GM12874 (cell line): ENCODE measurements around the gene OPA3.

Source experiments
- CTCF ChIP-seq: IDR thresholded peaks from 2 replicates; pipeline ENCODE4 v1.5.1; 2011; ENCODE audit warnings: low read depth, mild to moderate bottlenecking, control low read depth, low read length, moderate library complexity; ENCODE audit not compliant: insufficient read depth

OPA3 gene

GRCh38 chr19:45496349-45496953 is 88.2 kb downstream of the OPA3 start:
- TF ChIP-seq CTCF: no peak

GRCh38 chr19:45495178-45495577 is 89.4 kb downstream of the OPA3 start:
- no peak for TF ChIP-seq CTCF

GRCh38 chr19:45494261-45494916 is 90.2 kb downstream of the OPA3 start:
- no peak for TF ChIP-seq CTCF

- TF ChIP-seq CTCF: no peak
Measured at GRCh38 chr19:45492627-45493470, 91.8 kb downstream of the OPA3 start.

- TF ChIP-seq CTCF: no peak
Measured at GRCh38 chr19:45492137-45492626, 92.4 kb downstream of the OPA3 start.

- TF ChIP-seq CTCF: no peak
Measured at GRCh38 chr19:45489216-45489855, 95.3 kb downstream of the OPA3 start.

- TF ChIP-seq CTCF: no peak
Measured at GRCh38 chr19:45488708-45489107, 95.9 kb downstream of the OPA3 start.
